Measurements from ENCODE around the gene CFAP410. TPM values are rescaled to one million over a fixed set of nuclear protein-coding genes. Genes with fewer than 3 reads are reported as not detected.

CFAP410 gene
- total and polyA plus RNA-seq, 8 donors, result 21.1 to 118 (median 32.8) TPM

- TF ChIP-seq EP300 (IDR thresholded peaks at IDR 0.05) (no peak), POLR2A (IDR thresholded peaks at IDR 0.05) (no peak), POLR2AphosphoS5 (IDR thresholded peaks at IDR 0.05) (no peak)
- TF ChIP-seq, protein P1, sequence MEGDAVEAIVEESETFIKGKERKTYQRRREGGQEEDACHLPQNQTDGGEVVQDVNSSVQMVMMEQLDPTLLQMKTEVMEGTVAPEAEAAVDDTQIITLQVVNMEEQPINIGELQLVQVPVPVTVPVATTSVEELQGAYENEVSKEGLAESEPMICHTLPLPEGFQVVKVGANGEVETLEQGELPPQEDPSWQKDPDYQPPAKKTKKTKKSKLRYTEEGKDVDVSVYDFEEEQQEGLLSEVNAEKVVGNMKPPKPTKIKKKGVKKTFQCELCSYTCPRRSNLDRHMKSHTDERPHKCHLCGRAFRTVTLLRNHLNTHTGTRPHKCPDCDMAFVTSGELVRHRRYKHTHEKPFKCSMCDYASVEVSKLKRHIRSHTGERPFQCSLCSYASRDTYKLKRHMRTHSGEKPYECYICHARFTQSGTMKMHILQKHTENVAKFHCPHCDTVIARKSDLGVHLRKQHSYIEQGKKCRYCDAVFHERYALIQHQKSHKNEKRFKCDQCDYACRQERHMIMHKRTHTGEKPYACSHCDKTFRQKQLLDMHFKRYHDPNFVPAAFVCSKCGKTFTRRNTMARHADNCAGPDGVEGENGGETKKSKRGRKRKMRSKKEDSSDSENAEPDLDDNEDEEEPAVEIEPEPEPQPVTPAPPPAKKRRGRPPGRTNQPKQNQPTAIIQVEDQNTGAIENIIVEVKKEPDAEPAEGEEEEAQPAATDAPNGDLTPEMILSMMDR (IDR thresholded peaks at IDR 0.05), result no peak
- intact Hi-C loops (cut with DNase I; ENCODE audit: low total_unique reads), result no loop called here
- 75 to 86% (median 84%) methylated on average over 6 to 24 of the region's 24 CpGs for WGBS, 5 donors
- Histone ChIP-seq H3K27ac (no peak overlapping the region), H3K9me3 (no peaks in the 10 kb centered on the region), H3K27me3 (peaks cover 0 to 60% (median 21%) of the 10 kb centered on the region in 3 donors), H3K4me3 (no peak overlapping the region), H3K4me1 (peaks cover 4 to 16% (median 15%) of the 10 kb centered on the region in 4 donors), H3K36me3 (no peaks in the 10 kb centered on the region)
- DNase-seq, result no peak
Measured at GRCh38 chr21:44289381-44290010, 49.7 kb downstream of the CFAP410 start.

DNA sequence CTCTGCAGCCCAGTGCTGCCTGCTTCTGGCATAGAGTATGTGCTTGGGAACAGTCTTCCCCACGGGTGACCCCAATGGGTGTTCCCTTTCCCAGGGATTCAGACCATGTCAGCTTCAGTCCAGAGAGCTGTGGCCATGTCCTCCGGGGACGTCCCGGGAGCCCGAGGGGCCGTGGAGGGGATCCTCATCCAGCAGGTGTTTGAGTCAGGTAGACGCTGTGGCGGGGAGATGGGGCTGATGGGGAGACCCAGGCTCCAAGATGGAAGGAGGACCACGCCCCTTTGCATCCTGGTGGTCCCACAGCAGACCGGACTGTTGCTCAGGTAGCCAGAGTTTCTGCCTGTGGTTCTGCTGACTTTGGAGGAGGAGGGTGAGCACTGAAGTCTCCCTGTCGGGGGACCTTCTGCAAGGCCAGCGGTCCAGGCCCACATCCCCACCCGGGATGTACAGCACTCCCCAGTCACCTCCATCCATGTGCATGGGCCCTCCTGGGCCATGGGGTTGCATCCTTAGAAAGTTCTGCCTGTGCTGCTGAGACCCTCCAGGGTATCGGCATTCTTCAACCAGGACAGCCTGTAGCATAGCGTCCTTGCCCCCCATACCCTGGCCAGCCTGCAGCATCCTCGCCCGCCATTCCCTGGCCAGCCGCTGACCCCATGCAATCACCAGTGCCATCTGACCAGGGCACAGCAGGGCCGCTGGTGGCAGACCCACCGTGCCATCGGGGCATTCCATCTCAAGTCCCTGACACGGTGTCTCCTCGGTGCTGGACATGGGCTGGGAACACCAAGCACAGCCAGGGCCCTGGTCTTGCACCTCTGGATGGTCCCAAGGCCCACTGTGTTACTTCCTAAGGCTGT, 50.7 kb downstream of the CFAP410 start:
- 81 to 93% (median 87%) methylated on average over 13 to 23 of the region's 23 CpGs for WGBS, 5 donors
- TF ChIP-seq POLR2AphosphoS5 (IDR thresholded peaks at IDR 0.05) (no peak), EP300 (IDR thresholded peaks at IDR 0.05) (no peak), POLR2A (IDR thresholded peaks at IDR 0.05) (no peak)
- TF ChIP-seq, protein P1 (IDR thresholded peaks at IDR 0.05), result no peak
- intact Hi-C loops (cut with DNase I; ENCODE audit: low total_unique reads), result no loop called here
- no peaks in the 10 kb centered on the region for H3K9me3 ChIP-seq
- H3K27me3 ChIP-seq, result peaks cover 0 to 57% (median 21%) of the 10 kb centered on the region in 3 donors
- no peak overlapping the region for H3K27ac ChIP-seq
- no peak overlapping the region for H3K4me3 ChIP-seq
- no peak for DNase-seq
- H3K4me1 ChIP-seq, result peaks cover 4 to 11% (median 10%) of the 10 kb centered on the region in 4 donors
- no peaks in the 10 kb centered on the region for H3K36me3 ChIP-seq

DNA sequence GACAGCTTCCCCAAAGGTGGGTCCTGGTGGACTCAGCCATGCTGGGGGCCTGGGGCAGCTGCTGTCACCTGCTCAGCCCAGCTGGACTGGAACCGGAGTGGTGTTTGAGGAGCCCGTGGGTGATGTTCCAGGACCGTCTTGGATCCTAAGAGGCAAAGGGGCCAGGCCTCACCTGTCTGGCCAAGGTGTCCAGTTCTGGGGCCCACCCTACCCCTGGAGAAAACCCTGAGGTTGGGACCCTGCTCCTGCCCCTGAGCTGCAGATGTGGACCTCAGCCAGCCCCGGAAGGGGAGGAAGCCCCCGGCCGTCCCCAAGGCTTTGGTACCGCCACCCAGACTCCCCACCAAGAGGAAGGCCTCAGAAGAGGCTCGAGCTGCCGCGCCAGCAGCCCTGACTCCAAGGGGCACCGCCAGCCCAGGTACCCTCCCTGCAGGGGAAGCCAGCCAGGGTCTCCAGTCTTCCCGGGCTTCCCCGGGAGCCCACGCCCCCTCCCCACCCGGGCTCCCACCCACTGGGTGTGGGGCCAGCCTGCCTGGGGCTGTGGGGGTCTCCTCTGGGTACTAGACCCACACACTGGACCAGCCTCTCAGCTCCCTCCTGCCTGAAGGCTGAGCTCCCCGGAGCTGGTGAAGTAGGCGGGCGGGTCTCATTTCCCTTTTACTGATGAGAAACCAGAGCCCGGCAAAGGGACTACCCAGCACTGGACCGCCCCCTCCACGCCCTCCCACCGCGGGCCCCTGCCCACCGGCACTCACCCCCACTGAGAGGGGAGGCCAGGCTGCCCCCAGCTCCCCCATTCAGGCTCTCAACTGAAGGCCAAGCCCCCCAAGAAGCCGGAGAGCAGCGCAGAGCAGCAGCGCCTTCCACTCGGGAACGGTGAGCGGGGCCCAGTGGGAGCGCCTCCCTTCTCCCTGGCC, 52.2 kb downstream of the CFAP410 start:
- H3K4me3 ChIP-seq, result no peak overlapping the region
- H3K27me3 ChIP-seq, result peaks cover 0 to 44% (median 21%) of the 10 kb centered on the region in 3 donors
- no peak overlapping the region for H3K27ac ChIP-seq
- no peak for DNase-seq
- 57 to 77% (median 67%) methylated on average over 18 to 31 of the region's 31 CpGs for WGBS, 5 donors
- no peaks in the 10 kb centered on the region for H3K36me3 ChIP-seq
- no peak for TF ChIP-seq EP300 (IDR thresholded peaks at IDR 0.05)
- TF ChIP-seq, protein P1 (IDR thresholded peaks at IDR 0.05), result no peak
- no peak for TF ChIP-seq POLR2A (IDR thresholded peaks at IDR 0.05)
- no peak for TF ChIP-seq POLR2AphosphoS5 (IDR thresholded peaks at IDR 0.05)
- H3K9me3 ChIP-seq, result no peaks in the 10 kb centered on the region
- H3K4me1 ChIP-seq, result peaks cover 4 to 11% (median 10%) of the 10 kb centered on the region in 4 donors
- intact Hi-C loops (cut with DNase I; ENCODE audit: low total_unique reads), result no loop called here

Data from stomach (tissue), 9 donors.